Epithelial cell of esophagus (primary cell): Measurements from ENCODE around the gene VEPH1.

ENCODE experiments used
- DNase-seq: peaks from one replicate; pipeline ENCODE4 v3.0.0; 2010; ENCODE audit warnings: low read depth
- H3K4me3 ChIP-seq: 2 replicates; pipeline ENCODE4 v1.5.1; 2011; ENCODE audit warnings: mild to moderate bottlenecking, low read length, control low read depth
- CTCF ChIP-seq: IDR thresholded peaks from 2 replicates; pipeline ENCODE4 v1.5.1; 2011; ENCODE audit warnings: low read depth, mild to moderate bottlenecking, low read length, control low read depth, inconsistent platforms; ENCODE audit not compliant: insufficient read depth; ENCODE audit errors: missing control alignments

VEPH1 gene

GRCh38 chr3:157452097-157452496 is 51.1 kb downstream of the VEPH1 start:
- TF ChIP-seq CTCF, result no peak
- DNase-seq, result no peak
- H3K4me3 ChIP-seq, result no peak overlapping the region

- no peak overlapping the region for H3K4me3 ChIP-seq
- peak; percentile 53 for DNase-seq
- TF ChIP-seq CTCF, result peak; percentile 61
Observed at GRCh38 chr3:157447026-157447694, 56.1 kb downstream of the VEPH1 start.

- H3K4me3 ChIP-seq, result no peak overlapping the region
- DNase-seq, result peak; percentile 87
- no peak for TF ChIP-seq CTCF
Observed at GRCh38 chr3:157445857-157446256, 57.4 kb downstream of the VEPH1 start.

- no peak overlapping the region for H3K4me3 ChIP-seq
- no peak for TF ChIP-seq CTCF
- DNase-seq, result no peak
Observed at GRCh38 chr3:157444797-157445184, 58.4 kb downstream of the VEPH1 start.

GRCh38 chr3:157443905-157444796 is 59.1 kb downstream of the VEPH1 start:
- TF ChIP-seq CTCF, result no peak
- peak; percentile 24 for DNase-seq
- H3K4me3 ChIP-seq, result no peak overlapping the region

GRCh38 chr3:157442729-157443128 is 60.5 kb downstream of the VEPH1 start:
- DNase-seq, result no peak

More at GRCh38 chr3:157442729-157443128, 60.5 kb downstream of the VEPH1 start:
- no peak for TF ChIP-seq CTCF
- H3K4me3 ChIP-seq, result no peak overlapping the region
